ENCODE data around the gene WNK2. TPM values are rescaled to one million over a fixed set of nuclear protein-coding genes. Genes with fewer than 3 reads are reported as not detected.
"Not testable (repeated sequence)": the region's sequence is repeated elsewhere in the genome, so short reads cannot be mapped to it uniquely, and the experiment has no call there.

Gene WNK2
- total RNA-seq, 2 experiments from 2014 or later: 0.25 TPM; not detected in 1

DNA sequence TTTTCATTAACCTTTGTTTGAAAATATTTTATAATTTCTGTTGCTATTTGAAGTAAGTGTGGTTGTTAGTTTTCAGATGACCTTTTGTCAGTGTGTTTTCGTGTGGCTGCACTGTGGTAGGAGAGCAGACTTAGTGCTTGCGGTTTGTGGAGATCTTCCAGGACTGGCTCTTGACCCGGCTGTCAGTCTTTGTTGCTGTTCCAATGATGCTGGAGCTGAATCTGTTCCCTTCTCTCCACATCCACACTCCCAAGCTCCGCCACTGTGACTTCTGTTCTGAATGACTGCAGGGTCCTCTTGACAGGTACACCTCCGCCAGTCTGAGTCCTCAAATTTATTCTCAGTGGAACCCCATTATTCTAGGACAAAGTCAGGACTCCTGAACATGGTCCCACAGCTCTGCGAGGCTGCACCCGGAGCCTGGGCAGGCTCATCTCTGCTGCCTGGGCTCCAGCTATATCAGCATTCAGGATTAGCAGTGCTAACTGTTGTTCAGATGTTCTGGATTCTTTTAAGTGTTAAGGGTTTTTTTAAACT, 126.0 kb downstream of the WNK2 start:
- Mint-ChIP-seq H3K27me3 (peaks cover 17% of the 10 kb centered on the region), H3K36me3 (no peaks in the 10 kb centered on the region), H3K4me1 (no peaks in the 10 kb centered on the region), H3K27ac (no peak overlapping the region), H3K9me3 (no peaks in the 10 kb centered on the region), H3K4me3 (no peak overlapping the region)
- POLR2A ChIA-PET: no interaction called here
- ATAC-seq (ENCODE audit: low read depth) (no peak), DNase-seq (no peak)

GRCh38 chr9:93315118-93315517, 131.2 kb downstream of the WNK2 start:
- H3K27me3 Mint-ChIP-seq: peaks cover 41% of the 10 kb centered on the region
- no peak for ATAC-seq (ENCODE audit: low read depth)
- no peak for DNase-seq
- H3K9me3 Mint-ChIP-seq: no peaks in the 10 kb centered on the region
- no peak overlapping the region for H3K27ac Mint-ChIP-seq
- no peaks in the 10 kb centered on the region for H3K36me3 Mint-ChIP-seq
- H3K4me3 Mint-ChIP-seq: no peak overlapping the region
- H3K4me1 Mint-ChIP-seq: peaks cover 13% of the 10 kb centered on the region
- POLR2A ChIA-PET: no interaction called here

DNA sequence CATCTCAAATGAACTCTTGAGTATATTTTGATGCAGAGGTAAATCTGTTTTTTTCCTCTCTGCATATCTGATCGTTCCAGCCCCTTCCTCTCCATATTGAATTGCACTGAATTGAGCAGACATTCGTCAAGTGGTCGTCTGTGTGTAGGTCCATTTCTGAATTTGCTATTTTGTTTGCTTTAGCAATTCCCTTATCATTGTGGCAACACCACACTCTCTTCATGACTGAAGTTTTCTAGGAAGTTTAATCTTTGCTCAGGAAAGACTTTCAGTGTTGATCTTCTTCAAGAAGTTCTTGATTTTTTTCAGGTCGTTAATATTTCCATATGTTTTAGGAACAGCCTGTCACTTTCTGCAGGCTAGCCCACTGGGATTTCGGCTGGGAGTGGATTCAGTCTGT, 132.0 kb downstream of the WNK2 start:
- Mint-ChIP-seq H3K4me1 (peaks cover 13% of the 10 kb centered on the region), H3K36me3 (no peaks in the 10 kb centered on the region), H3K9me3 (no peaks in the 10 kb centered on the region), H3K4me3 (no peak overlapping the region), H3K27me3 (peaks cover 41% of the 10 kb centered on the region), H3K27ac (no peak overlapping the region)
- no peak for ATAC-seq (ENCODE audit: low read depth)
- no peak for DNase-seq
- POLR2A ChIA-PET: no interaction called here

GRCh38 chr9:93316726-93317494, 133.0 kb downstream of the WNK2 start:
- Mint-ChIP-seq H3K4me1 (peaks cover 13% of the 10 kb centered on the region), H3K9me3 (no peaks in the 10 kb centered on the region), H3K36me3 (no peaks in the 10 kb centered on the region), H3K27ac (no peak overlapping the region), H3K27me3 (peaks cover 39% of the 10 kb centered on the region), H3K4me3 (no peak overlapping the region)
- POLR2A ChIA-PET: no interaction called here
- ATAC-seq (ENCODE audit: low read depth): no peak
- DNase-seq: no peak

DNA sequence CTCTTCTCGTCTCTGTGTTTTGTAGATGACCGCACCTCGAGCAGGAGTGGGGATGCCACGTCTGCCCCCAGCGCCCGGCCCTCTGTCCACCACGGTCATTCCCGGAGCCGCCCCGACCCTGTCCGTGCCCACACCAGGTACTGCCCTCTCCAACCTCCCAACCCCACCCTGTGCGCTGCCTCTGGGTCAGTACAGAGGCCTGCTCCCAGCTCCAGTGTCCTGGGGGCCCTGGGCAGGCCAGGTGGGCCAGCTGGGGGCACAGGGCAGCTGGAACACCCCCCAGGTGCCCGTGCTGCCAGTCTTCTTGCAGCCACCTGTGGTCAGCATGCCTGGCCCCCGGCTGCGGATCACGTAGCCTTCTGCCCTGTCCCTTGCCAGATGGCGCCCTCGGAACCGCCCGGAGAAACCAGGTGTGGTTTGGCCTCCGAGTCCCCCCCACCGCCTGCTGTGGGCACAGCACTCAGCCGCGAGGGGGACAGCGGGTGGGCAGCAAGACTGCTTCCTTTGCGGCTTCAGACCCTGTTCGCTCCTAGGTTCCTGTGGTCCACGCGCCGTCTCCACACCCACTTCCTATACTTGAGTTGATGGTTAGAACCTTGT, 133.7 kb downstream of the WNK2 start:
- POLR2A ChIA-PET: no interaction called here
- DNase-seq (no peak), ATAC-seq (ENCODE audit: low read depth) (peak; percentile 65)
- H3K27ac Mint-ChIP-seq: no peak overlapping the region
- H3K36me3 Mint-ChIP-seq: no peaks in the 10 kb centered on the region
- peak overlapping the region; percentile 55 for H3K4me3 Mint-ChIP-seq
- H3K9me3 Mint-ChIP-seq: no peaks in the 10 kb centered on the region
- peaks cover 13% of the 10 kb centered on the region for H3K4me1 Mint-ChIP-seq
- peaks cover 35% of the 10 kb centered on the region for H3K27me3 Mint-ChIP-seq

- DNase-seq: no peak
- POLR2A ChIA-PET: no interaction called here
- no peak overlapping the region for H3K27ac Mint-ChIP-seq
- peaks cover 13% of the 10 kb centered on the region for H3K4me1 Mint-ChIP-seq
- H3K9me3 Mint-ChIP-seq: no peaks in the 10 kb centered on the region
- no peak for ATAC-seq (ENCODE audit: low read depth)
- no peaks in the 10 kb centered on the region for H3K36me3 Mint-ChIP-seq
- no peak overlapping the region for H3K4me3 Mint-ChIP-seq
- H3K27me3 Mint-ChIP-seq: peaks cover 30% of the 10 kb centered on the region
These were observed 134.5 kb downstream of the WNK2 start for GRCh38 chr9:93318480-93318879.

GRCh38 chr9:93319301-93319991, 135.5 kb downstream of the WNK2 start:
- POLR2A ChIA-PET: interaction anchor here (0.5 to 0.6 kb wide), 2 partner anchors 241 to 1047 kb away, joined by 3 read pairs; no protein-coding TSS in a partner anchor
- DNase-seq (no peak), ATAC-seq (ENCODE audit: low read depth) (no peak)
- Mint-ChIP-seq H3K27me3 (peaks cover 29% of the 10 kb centered on the region), H3K27ac (no peak overlapping the region), H3K9me3 (no peaks in the 10 kb centered on the region), H3K36me3 (no peaks in the 10 kb centered on the region), H3K4me3 (no peak overlapping the region), H3K4me1 (peaks cover 13% of the 10 kb centered on the region)

DNA sequence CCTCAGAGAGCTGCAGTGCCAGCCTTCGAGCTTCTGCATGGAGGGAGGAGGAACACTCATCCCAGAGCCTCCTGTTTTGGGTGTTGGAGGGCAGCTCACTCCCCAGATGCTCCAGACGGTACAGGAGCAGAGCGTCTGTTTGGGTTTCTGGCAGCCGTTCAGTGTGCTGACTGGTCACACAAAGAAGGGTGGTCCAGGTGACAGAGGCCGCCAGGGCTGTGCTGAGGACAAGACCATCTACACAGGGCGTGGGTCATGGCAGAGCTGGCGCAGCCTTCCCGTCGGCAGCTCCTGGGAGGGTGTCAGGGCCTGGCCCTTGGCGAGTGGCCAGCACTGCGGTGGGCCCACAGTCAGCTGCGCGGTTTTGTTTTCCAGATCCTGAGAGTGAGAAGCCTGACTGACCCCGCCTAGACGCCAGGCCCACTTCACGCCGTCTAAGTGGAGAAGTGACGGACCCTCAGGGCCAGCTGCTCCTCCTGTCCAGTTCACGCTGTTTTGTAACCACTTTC, 136.1 kb downstream of the WNK2 start:
- POLR2A ChIA-PET: no interaction called here
- no peaks in the 10 kb centered on the region for H3K9me3 Mint-ChIP-seq
- H3K4me1 Mint-ChIP-seq: peaks cover 13% of the 10 kb centered on the region
- H3K27me3 Mint-ChIP-seq: peaks cover 26% of the 10 kb centered on the region
- no peaks in the 10 kb centered on the region for H3K36me3 Mint-ChIP-seq
- H3K4me3 Mint-ChIP-seq: no peak overlapping the region
- no peak overlapping the region for H3K27ac Mint-ChIP-seq
- DNase-seq (no peak), ATAC-seq (ENCODE audit: low read depth) (no peak)

DNA sequence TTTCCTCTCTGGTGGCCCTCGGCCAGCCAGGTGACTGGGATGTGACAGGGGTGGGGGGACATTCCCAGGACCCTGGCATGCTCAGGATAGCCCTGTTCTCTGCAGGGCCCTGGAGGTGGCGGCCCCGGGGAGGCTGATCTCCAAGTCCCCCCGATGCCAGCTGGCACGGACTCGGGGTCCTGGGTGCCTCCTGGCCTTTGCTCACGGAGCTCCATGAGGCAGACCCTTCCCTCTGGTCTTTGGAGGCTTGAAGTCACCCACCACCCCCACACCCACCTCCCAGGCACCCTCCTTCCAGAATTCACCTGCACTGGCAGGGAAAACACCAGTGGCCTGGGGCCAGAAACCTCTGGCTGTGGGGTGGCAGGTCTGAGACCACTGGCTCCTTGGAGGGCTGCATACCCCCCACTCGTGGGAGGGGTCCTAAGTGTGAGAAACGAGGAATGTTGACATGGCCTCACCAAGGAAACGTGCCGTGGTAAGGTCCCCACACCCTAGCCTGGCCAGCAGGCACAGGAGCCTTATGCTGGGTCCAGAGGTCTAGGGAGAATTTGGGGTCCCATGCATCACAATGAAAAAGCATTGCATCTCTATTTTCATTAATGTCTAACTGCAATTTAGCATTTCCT, 136.8 kb downstream of the WNK2 start:
- DNase-seq (no peak), ATAC-seq (ENCODE audit: low read depth) (no peak)
- Mint-ChIP-seq H3K27me3 (peaks cover 25% of the 10 kb centered on the region), H3K9me3 (no peaks in the 10 kb centered on the region), H3K4me1 (peaks cover 13% of the 10 kb centered on the region), H3K36me3 (no peaks in the 10 kb centered on the region), H3K27ac (no peak overlapping the region), H3K4me3 (no peak overlapping the region)
- POLR2A ChIA-PET: no interaction called here

- ATAC-seq (ENCODE audit: low read depth) (no peak), DNase-seq (no peak)
- H3K27me3 Mint-ChIP-seq: peaks cover 21% of the 10 kb centered on the region
- H3K27ac Mint-ChIP-seq: no peak overlapping the region
- H3K9me3 Mint-ChIP-seq: no peaks in the 10 kb centered on the region
- no peaks in the 10 kb centered on the region for H3K36me3 Mint-ChIP-seq
- no peak overlapping the region for H3K4me3 Mint-ChIP-seq
- POLR2A ChIA-PET: no interaction called here
- peaks cover 10% of the 10 kb centered on the region for H3K4me1 Mint-ChIP-seq
These were observed 137.3 kb downstream of the WNK2 start for GRCh38 chr9:93321220-93321610.

- H3K4me1 Mint-ChIP-seq; H3K36me3 Mint-ChIP-seq; POLR2A ChIA-PET; DNase-seq; H3K4me3 Mint-ChIP-seq; H3K9me3 Mint-ChIP-seq; H3K27ac Mint-ChIP-seq; ATAC-seq (ENCODE audit: low read depth): not testable (repeated sequence)
- peaks cover 13% of the 10 kb centered on the region for H3K27me3 Mint-ChIP-seq
These were observed 139.6 kb downstream of the WNK2 start for GRCh38 chr9:93323446-93323954.

DNA sequence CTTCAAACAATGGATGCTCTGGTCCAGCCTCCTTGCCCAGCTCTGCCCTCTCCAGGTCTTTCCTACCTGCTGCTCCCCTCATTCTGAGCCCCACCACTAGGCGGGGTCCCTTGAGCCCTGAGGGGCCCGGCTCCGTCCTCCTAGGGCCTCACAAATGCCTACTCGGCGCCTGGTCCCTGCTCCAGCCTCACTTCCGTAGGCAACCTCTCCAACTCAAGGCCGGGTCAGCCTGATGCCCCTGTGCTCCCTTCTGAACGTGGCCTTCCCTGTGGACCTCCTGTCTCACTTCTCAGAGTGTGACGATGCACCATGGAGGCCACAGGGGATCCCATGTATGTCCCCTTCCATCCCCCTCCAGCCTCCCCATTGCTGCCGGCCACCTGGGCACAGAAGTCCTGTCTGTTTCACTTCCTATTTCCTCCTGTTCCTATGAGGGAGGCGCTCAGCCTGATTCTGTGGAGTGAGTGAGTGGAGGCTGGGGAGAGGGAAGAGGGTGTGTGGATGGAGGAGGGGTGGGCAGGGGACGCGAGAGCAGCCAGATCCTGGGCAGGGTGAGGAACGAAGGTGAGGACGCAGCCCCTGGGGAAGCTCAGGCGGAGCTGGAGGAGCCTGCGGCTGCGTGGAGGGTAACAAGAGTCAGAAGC, 140.4 kb downstream of the WNK2 start:
- Mint-ChIP-seq H3K4me1 (no peaks in the 10 kb centered on the region), H3K27me3 (peaks cover 8% of the 10 kb centered on the region), H3K4me3 (no peak overlapping the region), H3K36me3 (no peaks in the 10 kb centered on the region), H3K27ac (no peak overlapping the region), H3K9me3 (no peaks in the 10 kb centered on the region)
- no peak for DNase-seq
- no peak for ATAC-seq (ENCODE audit: low read depth)
- POLR2A ChIA-PET: no interaction called here

All from activated naive CD8-positive, alpha-beta T cell treated with anti-CD3 and anti-CD28 coated beads, Interleukin-2, amount 10 ng/mL, durations not matched to agents 7 days and 5 days (primary cell).